ENCODE results near the gene SLC1A3. TPM values are rescaled to one million over a fixed set of nuclear protein-coding genes. Genes with fewer than 3 reads are reported as not detected.
"Not testable (repeated sequence)": the region's sequence is repeated elsewhere in the genome, so short reads cannot be mapped to it uniquely, and the experiment has no call there.

Gene SLC1A3
- total RNA-seq, 1 experiment from 2014 or later, result 17.0 TPM

DNA sequence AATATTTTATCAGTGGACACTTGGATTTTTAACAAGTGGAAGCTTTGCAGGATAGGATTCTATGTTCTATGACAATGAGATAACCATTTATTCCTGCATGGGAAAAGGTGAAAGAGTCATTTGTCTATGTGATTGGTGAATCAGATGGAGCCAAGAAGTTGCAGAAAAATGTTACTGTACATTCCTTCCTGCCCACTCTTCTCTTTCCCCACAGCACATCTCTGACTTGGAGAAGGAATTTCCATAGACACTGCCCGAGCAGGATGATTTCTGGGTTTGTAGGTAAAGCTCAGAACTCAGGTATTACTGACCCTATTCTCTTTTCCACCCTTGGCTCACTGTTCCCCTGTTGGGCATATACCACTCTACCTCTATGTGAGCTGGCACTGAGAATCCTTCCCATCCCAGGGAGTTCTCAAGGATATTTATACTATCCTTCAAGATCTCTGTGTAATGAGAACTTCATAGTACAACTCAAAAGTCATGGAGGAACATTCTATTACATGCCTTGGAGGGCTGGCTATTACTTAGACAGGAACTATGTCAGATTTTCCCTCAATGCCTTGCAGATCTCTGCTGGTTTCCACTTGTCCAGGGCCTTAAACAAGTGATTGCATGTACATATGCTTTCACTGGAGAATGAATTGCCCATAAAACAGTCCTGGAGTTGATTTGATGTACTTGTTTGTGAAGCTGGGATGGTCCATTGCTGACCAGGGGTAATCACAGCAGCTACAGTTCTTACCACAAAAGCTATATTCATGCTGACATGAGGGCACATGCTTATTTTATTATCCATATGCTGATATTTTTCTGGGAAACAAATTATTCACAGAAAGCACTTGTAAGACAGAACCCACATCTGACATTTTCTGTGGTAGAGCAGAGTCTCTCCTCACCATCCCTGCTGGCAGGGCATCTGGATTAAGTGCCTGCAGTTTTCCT is 24.1 kb downstream of the SLC1A3 start:
- DNase-seq (ENCODE audit: low read depth), result no peak

- DNase-seq (ENCODE audit: low read depth), result no peak
Measured at GRCh38 chr5:36631154-36631553, 24.7 kb downstream of the SLC1A3 start.

DNA sequence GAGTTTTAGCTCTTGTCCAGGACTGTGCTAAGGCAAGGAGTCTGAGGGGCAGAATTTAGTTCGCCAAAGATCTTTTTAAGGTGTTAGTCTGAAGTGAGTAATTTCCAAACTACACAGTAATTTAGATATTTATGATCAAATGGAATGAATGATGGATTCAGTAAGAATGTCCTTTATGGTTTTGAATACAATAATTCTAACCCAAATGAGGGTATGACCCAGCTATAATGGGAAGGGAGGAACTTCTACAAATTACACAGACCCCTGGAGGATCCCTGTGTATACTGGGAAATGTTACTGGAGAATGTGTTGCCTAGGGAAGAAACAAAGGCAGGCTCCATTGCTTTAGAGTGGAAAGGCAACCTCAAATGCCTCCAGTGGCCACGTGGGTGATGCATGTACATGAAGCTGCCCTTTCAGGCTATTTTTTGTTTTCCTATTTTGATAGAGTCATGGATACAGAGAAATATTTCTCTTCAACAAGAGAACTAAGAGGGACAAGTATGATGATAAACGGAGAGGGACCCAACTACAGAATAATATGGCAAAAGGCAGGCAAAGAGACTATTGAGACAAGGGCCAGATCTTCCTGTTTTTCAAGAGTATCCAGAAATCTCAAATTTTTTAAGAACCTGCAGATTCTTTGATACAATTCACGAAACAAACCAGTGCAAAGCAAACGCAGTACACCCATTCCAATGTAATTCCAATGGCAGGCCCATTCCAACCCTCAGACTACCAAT is 25.4 kb downstream of the SLC1A3 start:
- no peak for DNase-seq (ENCODE audit: low read depth)

DNA sequence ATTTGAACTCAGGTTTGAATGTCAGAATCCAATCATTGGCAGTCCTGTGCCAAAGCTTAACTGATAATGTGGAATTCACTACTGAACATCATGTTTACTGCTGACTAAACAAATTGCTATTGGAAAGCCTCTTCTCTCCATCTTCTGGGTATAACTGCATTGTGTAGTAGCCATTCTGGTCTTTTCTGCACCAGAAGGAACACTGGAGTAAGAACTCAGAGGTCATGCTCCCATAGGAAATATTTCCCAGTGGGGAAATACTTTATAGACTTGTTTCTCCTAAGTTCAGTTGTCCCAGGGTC is 25.9 kb downstream of the SLC1A3 start:
- DNase-seq (ENCODE audit: low read depth), result no peak

DNA sequence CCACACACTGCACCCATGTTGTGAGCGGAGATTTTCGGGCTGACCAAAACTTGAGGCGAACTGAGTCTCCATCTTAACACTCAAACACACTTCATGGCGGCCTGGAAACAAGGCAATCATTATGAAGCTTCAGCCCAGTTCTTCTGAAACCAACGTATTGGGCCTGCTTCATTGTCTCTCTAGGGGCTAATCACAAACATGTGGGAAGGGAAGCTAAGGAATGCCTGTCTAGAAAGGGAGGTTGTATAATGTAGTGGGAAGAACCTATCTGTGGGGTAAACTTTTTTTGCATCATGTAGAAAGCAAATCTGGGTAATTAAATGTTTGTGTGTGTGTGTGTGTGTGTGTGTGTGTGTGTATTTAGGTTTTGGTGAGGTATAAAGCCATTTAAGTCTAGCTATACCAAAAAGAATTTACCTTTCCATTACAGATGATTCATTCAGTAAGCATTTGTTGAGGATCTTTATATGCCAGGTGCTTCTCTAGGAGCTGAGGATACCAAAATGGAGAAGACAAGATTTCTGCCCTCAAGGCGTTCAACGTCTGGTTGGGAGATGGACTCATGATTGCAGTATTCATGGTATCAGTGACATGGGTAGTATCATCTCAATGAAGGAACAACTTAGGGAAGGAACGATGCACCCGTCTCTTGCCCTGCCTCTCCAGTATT is 29.4 kb downstream of the SLC1A3 start:
- no peak for DNase-seq (ENCODE audit: low read depth)

DNA sequence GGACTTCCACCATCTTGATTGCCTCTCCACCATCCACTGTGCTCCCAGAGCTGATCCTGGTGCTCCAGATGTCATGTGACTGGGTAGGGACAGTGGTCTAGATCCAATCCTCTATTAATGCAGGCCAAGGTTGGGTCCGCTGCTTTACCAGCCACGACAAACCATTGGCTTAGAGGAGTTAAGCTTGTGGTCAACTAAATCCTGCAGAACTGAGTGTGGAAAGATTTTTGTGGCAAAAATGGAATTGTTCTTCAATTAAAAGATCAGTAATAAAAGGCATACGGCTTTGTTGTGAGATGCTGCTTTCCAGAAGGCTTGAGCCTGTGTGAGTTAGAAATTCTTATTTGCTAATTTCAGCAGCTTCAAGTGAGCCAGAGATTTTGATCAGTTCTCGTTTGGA is 30.7 kb downstream of the SLC1A3 start:
- DNase-seq (ENCODE audit: low read depth), result no peak

DNA sequence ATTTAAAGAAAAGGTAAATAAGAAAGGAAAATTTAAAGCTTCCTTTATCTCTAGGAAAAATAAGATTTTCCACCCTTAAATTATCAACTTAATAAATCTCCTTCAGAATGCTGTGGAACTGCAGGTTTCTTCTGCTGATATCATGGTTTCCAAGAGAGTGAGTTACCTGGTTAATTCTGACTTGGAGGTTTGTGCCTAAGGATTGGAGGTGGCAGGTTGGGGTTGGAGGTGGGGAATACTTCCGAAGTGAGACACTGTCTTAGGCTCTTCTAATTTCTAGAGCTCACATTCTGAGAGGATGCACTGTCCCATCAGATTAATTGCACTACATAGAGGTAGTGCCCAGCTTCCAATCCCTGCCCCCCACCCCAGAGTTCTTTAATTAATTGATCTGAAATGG is 31.1 kb downstream of the SLC1A3 start:
- no peak for DNase-seq (ENCODE audit: low read depth)

- no peak for DNase-seq (ENCODE audit: low read depth)
Measured at GRCh38 chr5:36638056-36638455, 31.6 kb downstream of the SLC1A3 start.

DNA sequence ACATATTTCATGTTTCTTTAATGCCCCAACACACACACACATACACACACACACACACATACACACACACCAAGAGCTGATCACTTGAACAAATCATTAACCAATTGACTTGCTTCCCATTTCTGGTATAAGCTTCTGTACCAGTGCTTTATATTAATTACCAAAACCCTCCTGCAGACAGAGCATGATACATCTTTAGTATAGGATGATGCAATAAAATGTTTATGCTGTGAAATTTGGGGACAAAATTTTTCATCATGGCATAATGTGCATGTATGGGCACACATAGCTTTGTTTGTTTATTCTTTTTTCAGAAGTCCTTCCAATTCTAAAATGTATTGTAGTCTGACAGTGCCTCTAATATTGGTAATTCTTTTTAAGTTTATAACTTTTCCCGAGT is 34.5 kb downstream of the SLC1A3 start:
- no peak for DNase-seq (ENCODE audit: low read depth)

DNA sequence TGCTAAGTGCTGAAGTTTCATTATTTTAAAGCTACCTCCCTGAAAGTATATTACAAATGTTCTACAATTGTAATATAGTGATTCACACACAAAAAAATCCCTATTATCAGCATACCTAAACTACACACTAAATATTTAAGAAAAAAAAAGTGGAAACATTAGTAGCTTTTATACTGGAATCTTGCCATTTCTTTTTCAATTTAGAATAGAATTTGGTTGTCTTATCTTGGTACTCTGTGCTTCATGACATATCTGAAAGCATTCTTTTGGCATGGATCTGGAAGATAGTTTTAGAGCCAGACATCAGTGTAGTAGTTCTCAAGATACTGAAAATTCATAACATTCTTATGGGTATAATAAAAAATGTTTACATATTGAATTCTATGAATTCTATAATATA is 35.0 kb downstream of the SLC1A3 start:
- DNase-seq (ENCODE audit: low read depth), result no peak

GRCh38 chr5:36642089-36642488 is 35.7 kb downstream of the SLC1A3 start:
- no peak for DNase-seq (ENCODE audit: low read depth)

- no peak for DNase-seq (ENCODE audit: low read depth)
Measured at GRCh38 chr5:36643162-36643561, 36.8 kb downstream of the SLC1A3 start.

DNA sequence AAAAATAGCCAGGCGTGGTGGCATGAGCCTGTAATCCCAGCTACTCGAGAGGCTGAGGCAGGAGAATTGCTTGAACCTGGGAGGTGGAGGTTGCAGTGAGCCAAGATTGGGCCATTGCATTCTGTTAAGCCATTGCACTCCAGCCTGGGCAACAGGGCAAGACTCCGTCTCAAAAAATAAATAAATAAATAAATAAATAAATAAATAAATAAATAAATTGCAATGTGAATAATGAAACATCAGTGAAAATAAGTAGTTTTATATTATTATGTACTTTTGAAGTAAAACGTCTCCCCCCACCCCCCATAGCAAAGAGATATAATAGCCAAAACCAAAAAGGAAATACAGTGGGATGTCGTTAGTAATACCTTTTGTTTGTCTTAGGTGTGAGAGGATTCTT is 37.4 kb downstream of the SLC1A3 start:
- DNase-seq (ENCODE audit: low read depth), result not testable (repeated sequence)

DNA sequence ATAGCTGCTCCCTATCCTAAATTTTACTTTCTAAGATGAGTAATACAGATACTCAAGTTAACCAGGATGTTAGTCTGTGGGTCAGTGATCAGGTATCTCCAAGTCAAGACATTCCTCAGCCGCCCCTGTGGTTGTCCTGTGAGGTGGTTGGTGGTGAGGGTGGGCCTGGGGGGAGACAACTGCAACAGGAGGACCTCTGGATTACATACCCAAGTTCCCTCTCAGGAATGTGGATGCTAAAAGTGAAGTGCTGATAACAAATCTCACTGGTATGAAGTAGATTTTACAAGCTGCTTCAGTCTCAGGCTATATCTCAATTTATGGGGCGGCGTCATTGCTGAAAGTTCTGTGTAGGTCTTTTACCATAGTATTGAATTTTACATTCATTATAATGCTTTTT is 38.3 kb downstream of the SLC1A3 start:
- DNase-seq (ENCODE audit: low read depth), result peak; percentile 56

DNA sequence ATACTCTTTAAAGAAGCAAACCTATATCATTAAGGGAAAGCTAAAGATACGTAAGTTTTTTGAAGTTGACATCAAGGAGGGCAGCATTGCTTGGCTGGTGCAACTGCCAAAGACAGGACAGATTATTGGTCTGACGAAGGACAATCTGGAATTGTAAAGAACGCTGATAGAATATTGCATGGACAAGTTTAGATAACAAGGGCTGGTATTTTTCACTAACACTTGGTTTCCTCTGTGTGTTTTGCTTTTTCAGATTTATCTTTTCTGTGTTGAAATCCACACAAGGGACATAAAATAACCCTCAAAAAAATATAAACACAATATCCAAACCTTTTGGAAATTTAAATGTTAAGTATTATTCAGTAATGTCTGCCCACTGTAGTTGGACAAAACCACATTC is 39.7 kb downstream of the SLC1A3 start:
- DNase-seq (ENCODE audit: low read depth), result no peak

DNA sequence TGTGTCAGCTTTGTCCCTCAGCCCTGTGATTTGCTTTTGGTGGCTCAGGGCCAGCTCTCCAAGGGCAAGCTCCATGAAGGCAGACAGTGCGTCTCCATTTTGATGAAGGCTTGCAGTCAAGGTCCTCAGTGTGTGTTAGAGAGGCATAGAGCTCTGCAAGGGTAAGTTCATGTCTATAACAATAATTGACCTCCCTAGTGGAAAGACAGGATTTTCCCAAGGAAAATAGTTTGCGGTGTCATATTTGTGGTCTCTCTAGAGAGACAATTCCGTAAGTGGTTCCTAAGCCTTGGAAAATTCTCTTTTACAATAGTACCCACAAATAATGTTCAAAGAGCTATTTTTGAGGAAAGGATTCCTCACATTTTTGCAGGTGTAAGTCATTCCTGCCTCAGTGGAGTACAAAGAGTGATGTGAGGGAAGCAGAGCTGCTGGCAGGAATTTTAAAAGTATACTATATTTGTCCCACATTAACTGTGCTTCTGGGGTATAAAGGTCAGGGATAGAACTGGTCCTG is 40.2 kb downstream of the SLC1A3 start:
- peak; percentile 82 for DNase-seq (ENCODE audit: low read depth)

DNA sequence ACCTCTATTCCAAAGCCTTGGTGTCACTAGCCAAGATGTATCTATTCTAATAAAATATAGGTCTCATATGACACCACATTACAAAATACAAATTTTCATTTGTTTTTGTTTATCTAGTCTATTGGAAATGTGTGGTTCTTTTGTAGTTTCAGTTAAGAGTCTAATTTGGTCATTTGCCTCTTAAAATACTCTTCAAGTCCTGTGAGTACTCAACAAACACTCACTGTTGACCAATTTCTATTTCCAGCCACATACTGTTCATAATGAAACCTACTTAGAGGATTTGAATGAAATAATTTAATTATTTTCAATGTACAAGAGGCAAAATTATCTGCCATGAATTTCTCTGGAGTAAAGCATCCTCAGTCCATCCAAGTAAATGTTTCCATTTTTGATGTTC is 40.6 kb downstream of the SLC1A3 start:
- peak; percentile 14 for DNase-seq (ENCODE audit: low read depth)

DNA sequence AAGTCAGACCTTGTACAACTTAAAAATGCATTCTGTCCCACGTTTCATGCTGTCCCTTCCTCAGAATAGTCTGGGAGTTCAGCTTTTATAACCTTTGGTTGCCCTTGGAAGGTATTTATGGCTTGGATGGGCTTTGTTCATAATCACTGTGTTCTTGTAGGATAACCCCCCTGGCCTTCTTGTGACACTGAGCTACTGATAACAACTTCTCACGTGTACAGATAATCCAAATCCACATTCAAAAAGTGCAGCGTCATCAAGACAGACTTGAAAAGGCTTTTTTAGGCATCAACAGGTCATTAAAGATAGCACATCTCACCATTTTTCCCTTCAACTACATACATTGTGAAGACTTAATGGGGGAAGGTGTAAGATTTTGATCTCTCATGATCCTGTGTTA is 42.0 kb downstream of the SLC1A3 start:
- no peak for DNase-seq (ENCODE audit: low read depth)

DNA sequence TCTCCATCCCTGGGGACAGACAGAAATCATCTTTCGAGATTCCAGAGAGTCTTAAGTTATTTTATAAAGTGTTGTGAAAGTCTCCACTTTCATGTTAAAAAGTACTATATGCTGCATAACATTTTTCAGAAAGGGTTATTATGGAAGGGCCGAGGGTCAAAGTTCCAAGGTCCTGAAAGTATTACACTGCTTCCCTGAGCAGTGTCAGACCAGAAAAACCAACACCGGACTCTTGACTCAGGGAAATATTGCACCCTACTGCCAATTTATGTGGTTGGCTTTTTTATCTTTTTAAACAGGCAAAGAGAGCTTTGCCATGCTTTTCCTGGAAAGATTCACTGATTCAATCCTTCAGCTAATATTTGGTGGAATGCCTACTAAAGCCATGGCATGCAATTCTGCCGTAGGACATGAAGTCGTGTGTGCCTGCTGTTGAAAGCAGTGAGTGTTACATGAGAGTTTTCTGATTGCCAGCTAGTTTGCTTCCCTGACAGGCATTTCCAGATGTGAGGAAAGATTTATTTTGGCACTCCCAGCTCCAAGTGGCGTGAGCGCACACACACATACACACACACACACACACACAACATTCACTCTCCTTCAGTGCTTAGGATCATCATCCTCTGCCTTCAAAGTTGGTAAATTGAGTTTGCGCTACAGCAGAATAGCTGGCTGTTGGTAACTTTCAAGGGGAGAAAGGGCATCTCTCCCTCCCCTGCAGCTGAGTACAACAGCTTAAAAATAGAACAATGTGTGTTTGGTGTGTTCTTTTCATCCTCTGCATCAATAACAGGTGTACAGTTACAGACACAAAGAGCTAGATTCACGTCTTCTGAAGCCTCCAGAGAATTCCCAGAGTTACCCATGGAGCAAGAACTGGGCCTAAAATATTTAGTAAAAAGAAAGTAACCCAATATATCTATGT is 45.6 kb downstream of the SLC1A3 start:
- no peak for DNase-seq (ENCODE audit: low read depth)

- DNase-seq (ENCODE audit: low read depth), result no peak
Measured at GRCh38 chr5:36653044-36653705, 46.8 kb downstream of the SLC1A3 start.

DNA sequence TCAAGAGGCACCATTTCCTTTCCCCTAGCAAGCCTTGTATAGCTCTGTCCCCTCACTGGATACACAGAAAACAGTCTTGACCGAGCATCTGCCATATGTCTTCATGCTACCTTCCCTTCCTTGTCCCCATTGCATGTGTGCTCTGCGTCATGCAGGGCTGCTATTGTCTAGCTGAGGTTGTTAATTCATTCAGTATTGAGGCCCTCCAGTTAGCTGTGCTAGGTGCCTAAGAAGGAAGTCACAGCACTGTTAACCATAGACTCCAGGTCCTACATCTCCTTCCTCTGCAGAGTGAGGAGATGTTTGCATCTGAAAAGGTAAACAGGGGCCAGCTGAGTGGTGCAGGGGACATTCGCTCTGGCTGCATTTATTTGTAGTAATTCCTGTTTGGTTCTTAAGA is 48.2 kb downstream of the SLC1A3 start:
- DNase-seq (ENCODE audit: low read depth), result no peak

Data from M059J (cell line).